GM12874 (cell line): ENCODE results near the gene TAF9.

ENCODE experiments used
- CTCF ChIP-seq: IDR thresholded peaks from 2 replicates; pipeline ENCODE4 v1.5.1; 2011; ENCODE audit warnings: low read depth, mild to moderate bottlenecking, control low read depth, low read length, moderate library complexity; ENCODE audit not compliant: insufficient read depth

The TAF9 gene

DNA sequence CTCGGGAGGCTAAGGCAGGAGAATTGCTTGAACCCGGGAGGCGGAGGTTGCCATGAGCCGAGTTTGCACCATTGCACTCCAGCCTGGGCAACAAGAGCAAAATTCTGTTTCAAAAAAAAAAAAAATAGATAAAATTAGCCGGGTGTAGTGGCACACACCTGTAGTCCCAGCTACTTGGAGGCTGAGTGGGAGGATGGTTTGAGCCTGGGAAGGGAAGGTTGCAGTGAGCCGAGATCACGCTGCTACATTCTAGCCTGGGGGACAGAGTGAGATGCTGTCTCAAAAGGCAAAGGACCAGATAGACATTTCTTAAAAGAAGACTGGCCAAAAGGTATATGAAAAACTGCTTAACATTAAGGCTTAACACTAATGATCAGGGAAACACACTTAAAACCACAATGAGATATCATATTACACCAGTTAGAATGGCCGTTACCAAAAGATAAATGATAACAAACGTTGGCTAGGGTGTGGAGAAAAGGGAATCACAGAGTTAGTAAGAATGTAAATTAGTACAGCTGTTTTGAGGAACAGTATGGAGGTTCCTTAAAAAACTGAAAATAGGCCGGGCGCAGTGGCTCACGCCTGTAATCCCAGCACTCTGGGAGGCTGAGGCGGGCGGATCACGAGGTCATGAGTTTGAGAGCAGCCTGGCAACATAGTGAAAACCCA, 35.5 kb upstream of the TAF9 start:
- no peak for TF ChIP-seq CTCF

DNA sequence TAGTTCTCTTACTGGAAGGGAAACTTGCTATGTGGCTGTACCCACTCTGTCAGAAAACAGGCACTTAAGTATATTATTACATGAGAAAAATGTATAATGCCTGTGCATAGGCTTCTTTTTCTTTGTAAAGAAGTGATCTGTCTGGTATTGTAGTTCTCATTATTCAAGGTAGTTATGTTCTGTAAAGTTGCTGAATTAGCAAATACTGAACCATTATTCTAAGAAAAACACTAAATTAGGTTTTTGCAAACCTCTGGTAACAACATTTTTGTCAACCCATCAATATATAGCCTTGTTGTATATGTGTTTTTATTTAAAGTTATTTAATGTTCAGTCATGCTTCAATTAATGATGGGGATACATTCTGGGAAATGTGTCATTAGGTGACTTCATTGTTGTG, 9.1 kb upstream of the TAF9 start:
- no peak for TF ChIP-seq CTCF

GRCh38 chr5:69374911-69375446, 5.7 kb upstream of the TAF9 start:
- TF ChIP-seq CTCF: no peak

- TF ChIP-seq CTCF: no peak
Observed at GRCh38 chr5:69372394-69372793, 3.1 kb upstream of the TAF9 start.

DNA sequence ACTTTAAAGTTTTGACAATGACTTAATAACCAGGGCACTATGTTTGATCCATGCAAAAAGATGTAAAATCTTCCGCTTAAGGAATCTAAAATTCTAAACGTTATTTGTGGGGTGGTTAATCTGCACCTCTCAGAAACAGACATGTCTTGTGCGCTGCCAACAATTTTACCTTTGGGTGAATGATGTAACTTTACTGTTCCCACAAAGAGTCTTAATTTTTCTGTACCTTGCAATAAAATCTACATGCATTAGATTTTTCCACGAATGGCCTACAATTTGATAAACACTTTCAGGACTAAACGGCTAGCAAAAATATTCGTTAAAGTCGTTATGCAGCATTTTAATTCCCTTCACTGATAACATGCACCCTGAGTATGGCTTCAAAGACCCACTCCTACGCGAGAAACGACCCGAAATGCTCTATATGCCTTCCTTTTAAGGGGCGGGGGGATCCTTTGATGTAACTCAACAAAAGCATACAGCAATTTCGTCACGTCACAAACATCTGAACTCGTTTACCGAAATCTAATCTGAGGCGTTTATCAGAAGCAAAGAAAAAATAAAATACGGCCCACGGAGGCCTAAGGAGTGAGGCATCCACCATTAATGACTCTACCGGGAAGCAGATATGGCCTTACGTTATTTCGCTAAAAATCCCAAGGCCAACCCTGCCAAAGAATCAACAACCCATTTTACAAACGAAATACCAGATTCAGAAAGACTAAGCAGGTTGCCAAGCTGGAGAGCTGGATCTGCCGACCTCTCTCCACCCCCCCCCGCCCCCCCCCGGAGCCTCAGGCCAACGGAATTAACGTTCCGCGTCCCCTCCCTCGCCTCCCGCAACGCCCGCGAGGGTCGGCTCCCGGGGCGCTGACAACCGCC, 621 bp downstream of the TAF9 start:
- no peak for TF ChIP-seq CTCF

DNA sequence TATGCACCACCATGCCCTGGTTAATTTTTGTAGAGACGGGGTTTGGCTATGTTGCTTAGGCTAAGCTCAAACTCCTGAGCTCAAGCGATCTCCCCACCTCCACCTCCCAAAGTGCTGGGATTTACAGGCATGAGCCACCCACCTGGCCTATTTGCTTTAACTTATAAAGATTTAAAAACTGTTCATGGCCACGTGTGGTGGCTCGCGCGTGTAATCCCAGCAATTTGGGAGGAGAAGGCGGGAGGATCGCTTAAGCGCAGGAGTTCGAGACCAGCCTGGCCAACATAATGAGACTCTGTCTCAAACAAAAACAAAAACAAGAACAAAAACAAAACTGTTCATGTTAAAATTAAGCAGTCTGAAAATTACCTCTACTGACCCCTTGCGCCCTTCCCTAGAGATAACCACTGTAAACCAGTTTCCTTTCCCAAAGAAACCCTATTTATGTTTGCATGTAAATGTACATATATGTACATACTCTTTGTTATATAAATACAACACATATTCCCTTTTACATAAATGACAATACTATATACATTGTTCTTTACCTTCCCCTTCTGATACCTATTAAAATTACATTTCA, 1.5 kb downstream of the TAF9 start:
- TF ChIP-seq CTCF: 0 out of 2 replicates have a peak, but pooled peaks have one; percentile 4

- TF ChIP-seq CTCF: no peak
Observed at GRCh38 chr5:69364850-69365249, 4.5 kb downstream of the TAF9 start.
